Osteoblast (primary cell): ENCODE measurements around the gene LCTL. TPM values are rescaled to one million over a fixed set of nuclear protein-coding genes. Genes with fewer than 3 reads are reported as not detected.

ENCODE experiments used
- DNase-seq: peaks from one replicate; pipeline ENCODE4 v3.0.0; 2011; ENCODE audit warnings: low spot score, mixed read lengths; ENCODE audit not compliant: insufficient read length; ENCODE audit errors: missing footprints
- H2AFZ ChIP-seq: 2 replicates; pipeline ENCODE4 v1.6.0; 2011; ENCODE audit warnings: mild to moderate bottlenecking, low read length
- H3K27ac ChIP-seq: 2 replicates; pipeline ENCODE4 v1.5.1; 2011; ENCODE audit warnings: mild to moderate bottlenecking, low read depth, low read length, moderate library complexity
- H3K27me3 ChIP-seq: 2 replicates; pipeline ENCODE4 v1.6.0; 2012; ENCODE audit warnings: mild to moderate bottlenecking, control low read depth, inconsistent platforms, low read length, moderate library complexity; ENCODE audit not compliant: insufficient read depth
- H3K36me3 ChIP-seq: 2 replicates; pipeline ENCODE4 v1.5.1; 2011; ENCODE audit warnings: mild to moderate bottlenecking, low read length, control low read depth, moderate library complexity; ENCODE audit not compliant: insufficient read depth
- H3K4me1 ChIP-seq: 2 replicates; pipeline ENCODE4 v1.5.1; 2011; ENCODE audit warnings: mild to moderate bottlenecking, low read length, control low read depth, moderate library complexity; ENCODE audit not compliant: insufficient read depth
- H3K4me2 ChIP-seq: 2 replicates; pipeline ENCODE4 v1.6.0; 2011; ENCODE audit warnings: mild to moderate bottlenecking, low read length; ENCODE audit not compliant: insufficient read depth
- H3K4me3 ChIP-seq: fragments of 200-600 bp; sonication (generic); 3 replicates; pipeline ENCODE4 v1.5.1; 2012; ENCODE audit warnings: mild to moderate bottlenecking, low read length, inconsistent platforms; ENCODE audit not compliant: insufficient read depth
- H3K79me2 ChIP-seq: 2 replicates; pipeline ENCODE4 v1.6.0; 2012; ENCODE audit warnings: mild to moderate bottlenecking, low read length, control low read depth, inconsistent platforms; ENCODE audit not compliant: insufficient read depth
- H3K9me3 ChIP-seq: 2 replicates; pipeline ENCODE4 v1.5.1; 2011; ENCODE audit warnings: low read depth, low read length, control low read depth
- H4K20me1 ChIP-seq: 2 replicates; pipeline ENCODE4 v1.6.0; 2012; ENCODE audit warnings: mild to moderate bottlenecking, low read length, control low read depth; ENCODE audit not compliant: insufficient read depth
- CTCF ChIP-seq: IDR thresholded peaks from 2 replicates; pipeline ENCODE4 v1.5.1; 2011; ENCODE audit warnings: mild to moderate bottlenecking, low read depth, low read length, moderate library complexity; ENCODE audit errors: extremely low read depth
- total RNA-seq: library from RNA; depleted of rRNA; stranded (reverse); fragments of >200 nt; gene quantifications from 2 replicates; pipeline ENCODE4 v1.2.3, GENCODE V29; 2012

Gene LCTL
- total RNA-seq, 1 donor: 1.4 TPM

GRCh38 chr15:66542896-66543295 is 22.9 kb downstream of the LCTL start:
- H3K27ac ChIP-seq: no peak overlapping the region
- no peak overlapping the region for H2AFZ ChIP-seq
- H3K79me2 ChIP-seq: no peaks in the 10 kb centered on the region
- H3K4me2 ChIP-seq: no peak overlapping the region
- DNase-seq: no peak
- H3K4me3 ChIP-seq: no peak overlapping the region
- TF ChIP-seq CTCF: no peak
- H3K9me3 ChIP-seq: no peaks in the 10 kb centered on the region
- peaks cover 24% of the 10 kb centered on the region for H3K36me3 ChIP-seq
- no peaks in the 10 kb centered on the region for H3K27me3 ChIP-seq
- H4K20me1 ChIP-seq: no peaks in the 10 kb centered on the region
- H3K4me1 ChIP-seq: no peaks in the 10 kb centered on the region

GRCh38 chr15:66535056-66535455 is 30.7 kb downstream of the LCTL start:
- H3K27ac ChIP-seq: no peak overlapping the region
- no peak for DNase-seq
- H4K20me1 ChIP-seq: no peaks in the 10 kb centered on the region
- no peak overlapping the region for H3K4me3 ChIP-seq
- no peak for TF ChIP-seq CTCF
- H3K4me2 ChIP-seq: no peak overlapping the region
- H3K79me2 ChIP-seq: no peaks in the 10 kb centered on the region
- no peaks in the 10 kb centered on the region for H3K4me1 ChIP-seq
- H2AFZ ChIP-seq: no peak overlapping the region
- no peaks in the 10 kb centered on the region for H3K27me3 ChIP-seq
- H3K36me3 ChIP-seq: peaks cover 15% of the 10 kb centered on the region
- H3K9me3 ChIP-seq: no peaks in the 10 kb centered on the region

GRCh38 chr15:66524838-66525237 is 41.0 kb downstream of the LCTL start:
- no peaks in the 10 kb centered on the region for H4K20me1 ChIP-seq
- no peak for DNase-seq
- H3K9me3 ChIP-seq: no peaks in the 10 kb centered on the region
- peaks cover 33% of the 10 kb centered on the region for H3K36me3 ChIP-seq
- TF ChIP-seq CTCF: no peak
- no peaks in the 10 kb centered on the region for H3K27me3 ChIP-seq
- no peaks in the 10 kb centered on the region for H3K79me2 ChIP-seq
- no peak overlapping the region for H2AFZ ChIP-seq
- H3K4me1 ChIP-seq: no peaks in the 10 kb centered on the region
- no peak overlapping the region for H3K4me3 ChIP-seq
- no peak overlapping the region for H3K4me2 ChIP-seq
- no peak overlapping the region for H3K27ac ChIP-seq

- Histone ChIP-seq H3K27me3 (no peaks in the 10 kb centered on the region), H4K20me1 (no peaks in the 10 kb centered on the region), H2AFZ (no peak overlapping the region), H3K4me2 (no peak overlapping the region), H3K9me3 (no peaks in the 10 kb centered on the region), H3K27ac (no peak overlapping the region), H3K4me3 (no peak overlapping the region), H3K36me3 (peaks cover 27% of the 10 kb centered on the region), H3K4me1 (no peaks in the 10 kb centered on the region), H3K79me2 (no peaks in the 10 kb centered on the region)
- TF ChIP-seq CTCF: no peak
- DNase-seq: no peak
Observed at GRCh38 chr15:66523926-66524325, 41.9 kb downstream of the LCTL start.
